Natural killer cell (primary cell): ENCODE measurements around the gene DPP9. TPM values are rescaled to one million over a fixed set of nuclear protein-coding genes. Genes with fewer than 3 reads are reported as not detected.
A peak's percentile ranks its signal among the peaks of the same experiment; 100 is the strongest.

ENCODE experiments used
- ATAC-seq, 3 donors: fragments of 150-1000 bp in 2 of 3; fragments of 200-7000 bp in 1 of 3; cut with Tn5 transposase; 1 replicate in 1 of 3; 2 replicates in 2 of 3; pipeline ENCODE4 v1.10.0; 2021; ENCODE audit warnings: mild to moderate bottlenecking in 2 of 3, moderate library complexity in 2 of 3
- DNase-seq, 2 donors: peaks; one replicate each; pipeline versions ENCODE4 v3.0.0 to v3.0.0-alpha.2; 2013 to 2021; ENCODE audit warnings: mixed read lengths in 1 of 2
- H3K27ac ChIP-seq: one replicate; pipeline ENCODE4 v1.5.1; 2013; ENCODE audit warnings: mild to moderate bottlenecking, low read length
- H3K27me3 ChIP-seq: one replicate; pipeline ENCODE4 v1.6.1; 2013; ENCODE audit warnings: low read length; ENCODE audit not compliant: control insufficient read depth, insufficient read depth
- H3K36me3 ChIP-seq: one replicate; pipeline ENCODE4 v1.6.1; 2013; ENCODE audit warnings: low read length; ENCODE audit not compliant: control insufficient read depth, insufficient read depth
- H3K4me1 ChIP-seq: one replicate; pipeline ENCODE4 v1.6.1; 2013; ENCODE audit warnings: low read length; ENCODE audit not compliant: control insufficient read depth, insufficient read depth
- H3K4me3 ChIP-seq: one replicate; pipeline ENCODE4 v1.5.1; 2013; ENCODE audit warnings: low read length
- H3K9me3 ChIP-seq: one replicate; pipeline ENCODE4 v1.6.1; 2013; ENCODE audit warnings: low read length; ENCODE audit not compliant: control insufficient read depth, insufficient read depth
- H3K27ac Mint-ChIP-seq, 2 donors: one replicate each; pipeline ENCODE4 v1.8.0; 2022; ENCODE audit warnings: mild to moderate bottlenecking in 2 of 2, mixed read lengths in 2 of 2, moderate library complexity in 1 of 2
- H3K27me3 Mint-ChIP-seq, 2 donors: one replicate each; pipeline ENCODE4 v1.8.0; 2022; ENCODE audit warnings: low read depth in 2 of 2, mixed read lengths in 2 of 2
- H3K36me3 Mint-ChIP-seq: one replicate; pipeline ENCODE4 v1.8.0; 2022; ENCODE audit warnings: mixed read lengths
- H3K4me1 Mint-ChIP-seq, 2 donors: one replicate each; pipeline ENCODE4 v1.8.0; 2022; ENCODE audit warnings: mixed read lengths in 2 of 2
- H3K4me3 Mint-ChIP-seq: one replicate; pipeline ENCODE4 v1.8.0; 2022; ENCODE audit warnings: mild to moderate bottlenecking, moderate library complexity, mixed read lengths
- H3K9me3 Mint-ChIP-seq, 2 donors: one replicate each; pipeline ENCODE4 v1.8.0; 2022; ENCODE audit warnings: mixed read lengths in 2 of 2
- WGBS: methylation state at CpG from one replicate; pipeline ENCODE4 v1.1.7; 2013; ENCODE audit warnings: missing lambda C conversion rate; ENCODE audit not compliant: insufficient coverage; 5-methylcytosine and 5-hydroxymethylcytosine counted together
- intact Hi-C: fragments of 100-400 bp; cut with micrococcal nuclease; formaldehyde crosslinking; loops from one replicate; pipeline ENCODE4 v1.14.2; 2022
- total RNA-seq, 4 donors: library from RNA; stranded (reverse); fragments of 120-200 nt in 1 of 4; gene quantifications; one replicate each; pipeline versions ENCODE4 v1.2.3 to v1.2.4, GENCODE V29; 2013 to 2022
- TF ChIP-seq, protein P1 (sequence below): fragments of 200-600 bp; IDR thresholded peaks from one replicate; pipeline ENCODE4 v1.8.0; 2022; ENCODE audit warnings: antibody characterized with exemption

Gene DPP9
- total RNA-seq, 3 donors from 2014 or later (not counting 1 experiment from before 2014, with no cell fraction given): 133 to 183 (median 165) TPM

DNA sequence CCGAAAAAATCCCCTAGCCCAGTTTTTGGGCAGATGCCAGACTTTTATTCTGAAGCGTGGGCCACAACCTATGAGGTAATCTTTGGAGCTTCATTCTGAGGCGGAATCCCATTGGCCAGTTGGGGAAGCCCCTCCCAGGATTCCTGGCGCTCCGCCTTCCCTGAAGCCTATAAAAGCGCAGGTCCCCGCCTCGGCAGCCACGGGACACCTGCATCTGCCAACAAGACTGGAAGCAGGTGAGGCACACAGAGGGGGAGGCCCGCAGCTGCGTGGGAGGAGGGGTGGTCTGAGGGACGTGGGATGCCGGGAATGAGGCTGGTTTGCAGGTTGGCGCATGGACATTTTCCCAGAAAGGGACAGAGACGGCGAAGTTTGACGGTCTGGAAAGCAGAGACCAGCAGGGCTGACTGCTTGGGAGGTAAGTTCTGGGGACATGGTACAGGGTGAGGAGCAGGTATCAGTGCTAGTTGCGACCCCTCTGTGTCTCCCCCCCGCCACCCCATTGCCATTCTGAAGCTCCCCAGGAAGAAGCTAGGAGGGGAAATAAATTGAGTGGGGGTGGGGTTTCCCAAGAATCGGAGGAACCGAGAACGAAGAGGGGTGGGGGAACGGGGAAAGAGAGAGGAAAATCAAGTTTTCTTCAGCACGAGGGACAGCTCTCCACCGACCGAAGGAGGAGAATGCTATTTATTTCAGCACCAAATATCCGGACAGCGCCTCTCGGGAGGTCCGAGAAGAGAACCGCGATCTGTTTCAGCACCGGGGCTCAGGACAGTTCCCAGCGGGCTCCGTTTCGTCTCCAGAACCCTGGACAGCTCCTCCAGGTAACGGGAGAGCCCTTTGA is 45.5 kb upstream of the DPP9 start:
- H3K4me3 Mint-ChIP-seq: no peak overlapping the region
- WGBS: 16% methylated on average over 35 of the region's 37 CpGs
- DNase-seq: peak; percentile 83 to 92

DNA sequence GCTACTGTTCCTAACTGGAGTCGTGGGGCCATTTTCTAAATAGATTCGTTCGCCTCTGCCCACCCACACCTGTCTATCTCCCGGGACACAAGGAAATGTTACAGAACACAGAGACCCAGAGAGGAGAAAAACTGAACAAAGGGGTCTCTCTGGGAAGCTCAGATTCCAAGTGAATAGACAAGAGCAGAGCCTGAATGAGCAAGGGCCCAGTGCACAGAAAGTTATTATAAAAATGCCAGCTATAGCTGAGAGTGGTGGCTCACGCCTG is 40.7 kb upstream of the DPP9 start:
- no peak overlapping the region for H3K27ac Mint-ChIP-seq
- DNase-seq: no peak
- TF ChIP-seq, protein P1, sequence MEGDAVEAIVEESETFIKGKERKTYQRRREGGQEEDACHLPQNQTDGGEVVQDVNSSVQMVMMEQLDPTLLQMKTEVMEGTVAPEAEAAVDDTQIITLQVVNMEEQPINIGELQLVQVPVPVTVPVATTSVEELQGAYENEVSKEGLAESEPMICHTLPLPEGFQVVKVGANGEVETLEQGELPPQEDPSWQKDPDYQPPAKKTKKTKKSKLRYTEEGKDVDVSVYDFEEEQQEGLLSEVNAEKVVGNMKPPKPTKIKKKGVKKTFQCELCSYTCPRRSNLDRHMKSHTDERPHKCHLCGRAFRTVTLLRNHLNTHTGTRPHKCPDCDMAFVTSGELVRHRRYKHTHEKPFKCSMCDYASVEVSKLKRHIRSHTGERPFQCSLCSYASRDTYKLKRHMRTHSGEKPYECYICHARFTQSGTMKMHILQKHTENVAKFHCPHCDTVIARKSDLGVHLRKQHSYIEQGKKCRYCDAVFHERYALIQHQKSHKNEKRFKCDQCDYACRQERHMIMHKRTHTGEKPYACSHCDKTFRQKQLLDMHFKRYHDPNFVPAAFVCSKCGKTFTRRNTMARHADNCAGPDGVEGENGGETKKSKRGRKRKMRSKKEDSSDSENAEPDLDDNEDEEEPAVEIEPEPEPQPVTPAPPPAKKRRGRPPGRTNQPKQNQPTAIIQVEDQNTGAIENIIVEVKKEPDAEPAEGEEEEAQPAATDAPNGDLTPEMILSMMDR: no peak

More for the DNA sequence above, 45.5 kb upstream of the DPP9 start:
- H3K9me3 ChIP-seq: peaks cover 6% of the 10 kb centered on the region
- H3K27me3 Mint-ChIP-seq: peaks cover 11 to 15% of the 10 kb centered on the region in 2 donors
- no peak overlapping the region for H3K4me3 ChIP-seq
- TF ChIP-seq, protein P1: no peak
- H3K27ac ChIP-seq: no peak overlapping the region
- no peaks in the 10 kb centered on the region for H3K9me3 Mint-ChIP-seq
- H3K4me1 ChIP-seq: peaks cover 4% of the 10 kb centered on the region
- intact Hi-C loops: no loop called here
- no peaks in the 10 kb centered on the region for H3K36me3 Mint-ChIP-seq
- H3K4me1 Mint-ChIP-seq: peaks cover 0 to 10% of the 10 kb centered on the region in 2 donors
- no peaks in the 10 kb centered on the region for H3K27me3 ChIP-seq
- H3K27ac Mint-ChIP-seq: peak overlapping the region in 1 of 2 donors; percentile 31
- H3K36me3 ChIP-seq: no peaks in the 10 kb centered on the region
- peak; percentile 95 to 100 (median 99) for ATAC-seq

DNA sequence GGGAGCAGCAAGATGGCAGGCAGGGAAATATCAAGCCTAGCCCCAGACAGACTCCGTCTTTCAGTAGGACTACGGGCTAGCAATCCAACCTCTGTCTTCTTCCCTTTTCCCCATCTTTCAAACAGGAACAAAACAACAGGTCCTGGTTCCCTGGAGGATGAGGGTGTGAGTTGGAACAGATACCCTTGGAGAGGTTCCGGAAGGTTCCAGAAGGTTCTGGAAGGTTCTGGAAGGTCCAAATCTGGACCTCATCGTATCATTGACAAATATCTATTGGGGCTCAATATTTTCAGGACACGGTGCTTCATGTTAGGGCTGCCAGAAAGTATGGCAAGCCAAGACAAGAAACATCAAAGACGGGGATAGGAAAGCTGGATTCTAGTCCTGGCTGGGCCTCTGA is 39.4 kb upstream of the DPP9 start:
- H3K36me3 ChIP-seq: no peaks in the 10 kb centered on the region
- peaks cover 15% of the 10 kb centered on the region for H3K4me1 ChIP-seq
- DNase-seq: no peak
- TF ChIP-seq, protein P1: no peak
- no peak overlapping the region for H3K4me3 ChIP-seq
- no peaks in the 10 kb centered on the region for H3K9me3 ChIP-seq
- intact Hi-C loops: no loop called here
- peaks cover 5% of the 10 kb centered on the region for H3K27me3 ChIP-seq
- 82% methylated on average over 6 of the region's 6 CpGs for WGBS
- peaks cover 0 to 4% of the 10 kb centered on the region in 2 donors for H3K4me1 Mint-ChIP-seq
- H3K27me3 Mint-ChIP-seq: peaks cover 11 to 13% of the 10 kb centered on the region in 2 donors
- H3K27ac Mint-ChIP-seq: peak overlapping the region in 1 of 2 donors; percentile 62
- H3K4me3 Mint-ChIP-seq: no peak overlapping the region
- no peaks in the 10 kb centered on the region for H3K36me3 Mint-ChIP-seq
- no peak for ATAC-seq
- H3K27ac ChIP-seq: no peak overlapping the region
- no peaks in the 10 kb centered on the region for H3K9me3 Mint-ChIP-seq

More for the DNA sequence above, 40.7 kb upstream of the DPP9 start:
- H3K27ac ChIP-seq: no peak overlapping the region
- ATAC-seq: no peak
- H3K4me1 ChIP-seq: peaks cover 17% of the 10 kb centered on the region
- intact Hi-C loops: no loop called here
- H3K27me3 ChIP-seq: peaks cover 5% of the 10 kb centered on the region
- H3K4me1 Mint-ChIP-seq: peaks cover 0 to 9% of the 10 kb centered on the region in 2 donors
- H3K36me3 Mint-ChIP-seq: no peaks in the 10 kb centered on the region
- H3K9me3 Mint-ChIP-seq: no peaks in the 10 kb centered on the region
- H3K27me3 Mint-ChIP-seq: peaks cover 11 to 13% of the 10 kb centered on the region in 2 donors
- no peak overlapping the region for H3K4me3 ChIP-seq
- no peaks in the 10 kb centered on the region for H3K36me3 ChIP-seq
- no peak overlapping the region for H3K4me3 Mint-ChIP-seq
- 81% methylated on average over 5 of the region's 5 CpGs for WGBS
- peaks cover 3% of the 10 kb centered on the region for H3K9me3 ChIP-seq

DNA sequence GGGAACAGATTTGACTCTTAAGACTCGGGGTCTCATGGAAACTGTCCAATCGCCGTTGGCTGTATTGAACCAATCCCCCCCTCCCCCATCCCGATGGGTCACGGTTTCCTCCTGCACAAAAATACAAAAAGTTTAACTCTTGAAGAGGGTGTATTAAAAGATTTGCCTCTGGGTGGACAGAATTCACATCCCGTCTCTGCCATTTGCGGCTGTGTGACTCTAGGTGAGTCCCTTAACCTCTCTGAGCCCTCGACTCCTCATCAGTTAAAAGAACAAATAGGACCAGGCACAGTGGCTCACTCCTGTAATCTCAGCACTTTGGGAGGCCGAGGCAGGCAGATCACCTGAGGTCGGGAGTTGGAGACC is 36.6 kb upstream of the DPP9 start:
- WGBS: 48% methylated on average over 8 of the region's 10 CpGs
- no peak overlapping the region for H3K27ac ChIP-seq
- H3K27ac Mint-ChIP-seq: peak overlapping the region in 1 of 2 donors; percentile 80
- intact Hi-C loops: no loop called here
- H3K4me3 Mint-ChIP-seq: peak overlapping the region; percentile 49
- H3K9me3 Mint-ChIP-seq: no peaks in the 10 kb centered on the region
- DNase-seq (no peak), ATAC-seq (no peak)
- peaks cover 5% of the 10 kb centered on the region for H3K27me3 ChIP-seq
- TF ChIP-seq, protein P1: no peak
- H3K9me3 ChIP-seq: no peaks in the 10 kb centered on the region
- H3K36me3 Mint-ChIP-seq: no peaks in the 10 kb centered on the region
- peaks cover 15% of the 10 kb centered on the region for H3K4me1 ChIP-seq
- peaks cover 11% of the 10 kb centered on the region in 2 donors for H3K27me3 Mint-ChIP-seq
- peak overlapping the region; percentile 23 for H3K4me3 ChIP-seq
- peaks cover 0 to 4% of the 10 kb centered on the region in 2 donors for H3K4me1 Mint-ChIP-seq
- H3K36me3 ChIP-seq: no peaks in the 10 kb centered on the region
